ENCODE measurements around the gene SPATS2L.

DNA sequence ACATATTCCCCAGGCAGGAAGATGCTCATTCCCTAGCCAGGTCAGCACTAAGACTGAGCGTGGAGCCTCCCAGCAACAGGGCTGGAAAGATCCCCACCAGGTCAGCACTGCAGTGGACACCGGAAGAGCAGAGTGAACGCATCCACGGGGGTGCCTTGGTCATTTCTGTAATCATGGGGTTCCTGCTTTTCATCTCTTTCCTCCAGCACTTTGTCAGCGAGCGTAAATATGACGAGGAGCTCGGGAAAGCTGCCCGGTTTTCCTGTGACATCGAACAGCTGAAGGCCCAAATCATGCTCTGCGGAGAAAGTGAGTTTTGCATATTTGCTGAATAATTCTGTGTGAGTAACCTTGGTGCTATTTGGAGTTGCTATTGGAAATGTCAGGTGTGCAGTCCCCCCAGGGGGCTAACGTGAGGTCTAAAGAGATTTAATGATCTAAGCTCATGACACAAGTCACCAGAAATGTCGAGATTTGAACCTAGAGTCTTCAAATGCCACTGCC is 163.3 kb downstream of the SPATS2L start:
- no peak for TF ChIP-seq POLR2A (IDR thresholded peaks at IDR 0.05; ENCODE audit: low read depth)
- TF ChIP-seq POLR2AphosphoS5 (IDR thresholded peaks at IDR 0.05) = peak in 1 of 2 donors; percentile 32

Data from esophagus muscularis mucosa (tissue), 2 donors.